HL-60/S4 (cell line): ENCODE results near the gene HNF1A.

Source experiments
- in situ Hi-C: fragments of 300-500 bp; cut with MboI; formaldehyde crosslinking; loops from 2 replicates; pipeline ENCODE4 v1.14.3; 2022; ENCODE audit warnings: low sequenced_read_pairs

The HNF1A gene

DNA sequence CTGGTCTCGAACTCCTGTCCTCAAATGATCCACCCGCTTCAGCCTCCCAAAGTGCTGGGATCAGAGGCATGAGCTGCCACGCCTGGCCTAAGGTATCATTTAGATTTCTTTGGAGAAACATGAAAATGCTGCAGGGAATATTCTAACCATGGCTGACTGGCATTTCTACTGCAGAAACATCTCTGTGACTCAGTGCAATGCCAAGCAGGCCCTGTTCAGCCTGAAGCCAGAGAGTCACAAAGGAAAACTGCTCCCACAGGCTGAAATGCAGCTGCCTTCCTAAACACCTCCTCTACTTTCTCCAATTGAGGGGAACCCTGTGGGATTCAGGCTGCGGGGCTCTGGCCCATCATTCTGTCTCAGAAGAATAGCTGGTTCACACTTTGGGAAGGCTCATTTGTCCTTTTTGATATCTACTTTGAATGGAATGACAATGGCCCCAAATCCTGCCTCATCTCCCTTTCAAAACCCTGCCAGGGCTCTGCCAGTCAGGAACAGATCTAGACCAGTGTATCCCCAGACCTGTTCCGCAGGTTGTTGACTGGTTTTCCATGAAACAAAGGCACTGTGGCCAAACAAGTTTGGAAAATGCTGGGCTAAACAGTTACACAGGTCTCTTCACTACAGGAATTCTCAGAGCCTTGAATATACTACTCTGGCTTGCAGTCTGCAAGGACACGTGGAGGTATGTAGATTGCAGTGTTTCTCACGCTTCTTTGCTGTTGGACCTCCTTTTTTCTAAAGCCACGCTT lies 30.2 kb downstream of the HNF1A start:
- in situ Hi-C loops, result no loop called here

DNA sequence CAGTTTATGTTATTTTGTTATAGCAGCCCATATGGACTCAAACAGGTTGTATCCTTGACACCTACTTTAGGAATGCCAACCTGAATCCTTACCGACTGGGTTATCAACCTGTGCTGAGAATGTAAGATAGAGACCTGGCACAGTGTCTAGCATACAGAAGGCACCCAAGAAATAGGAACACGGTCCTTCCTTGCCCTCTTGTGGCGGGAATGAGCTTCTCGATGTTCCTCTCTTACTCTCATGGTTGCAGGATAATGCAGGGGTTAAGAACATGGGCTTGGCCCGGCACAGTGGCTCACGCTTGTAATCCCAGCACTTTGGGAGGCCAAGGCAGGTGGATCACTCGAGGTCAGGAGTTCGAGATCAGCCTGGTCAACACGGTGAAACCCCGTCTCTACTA lies 31.4 kb downstream of the HNF1A start:
- in situ Hi-C loops, result no loop called here

GRCh38 chr12:121010860-121011259 lies 32.5 kb downstream of the HNF1A start:
- in situ Hi-C loops, result no loop called here

- in situ Hi-C loops, result no loop called here
Observed at GRCh38 chr12:121011820-121012219, 33.5 kb downstream of the HNF1A start.

DNA sequence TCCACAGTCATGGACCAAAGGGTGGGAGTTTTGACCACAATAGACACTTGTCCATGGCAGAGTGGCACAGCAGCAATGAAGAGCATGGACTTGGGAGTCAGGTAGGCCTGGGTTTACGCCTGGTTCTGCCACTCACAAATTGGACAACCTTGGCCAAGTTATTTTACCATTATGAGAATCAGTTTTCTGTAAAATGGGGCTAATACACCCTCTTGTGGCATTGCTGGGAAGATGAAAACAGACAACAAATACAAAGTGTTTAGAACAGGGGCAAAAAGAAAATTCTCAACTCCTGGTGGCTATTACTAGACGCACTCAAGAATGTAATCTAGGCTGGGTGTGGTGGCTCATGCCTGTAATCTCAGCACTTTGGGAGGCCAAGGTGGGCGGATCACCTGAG lies 35.4 kb downstream of the HNF1A start:
- in situ Hi-C loops, result no loop called here

GRCh38 chr12:121015825-121016766 lies 37.8 kb downstream of the HNF1A start, which contains the start of gene C12orf43:
TSS of gene C12orf43 (minus strand) at chr12:121016487. CDS start at chr12:121016474, 13 bp downstream.
- in situ Hi-C loops, result no loop called here

GRCh38 chr12:121017966-121018491 lies 39.7 kb downstream of the HNF1A start:
- in situ Hi-C loops, result no loop called here

- in situ Hi-C loops, result no loop called here
Observed at GRCh38 chr12:121018860-121019617, 40.7 kb downstream of the HNF1A start.

- in situ Hi-C loops, result no loop called here
Observed at GRCh38 chr12:121021754-121022153, 43.4 kb downstream of the HNF1A start.

GRCh38 chr12:121022713-121023112 lies 44.4 kb downstream of the HNF1A start:
- in situ Hi-C loops, result no loop called here

DNA sequence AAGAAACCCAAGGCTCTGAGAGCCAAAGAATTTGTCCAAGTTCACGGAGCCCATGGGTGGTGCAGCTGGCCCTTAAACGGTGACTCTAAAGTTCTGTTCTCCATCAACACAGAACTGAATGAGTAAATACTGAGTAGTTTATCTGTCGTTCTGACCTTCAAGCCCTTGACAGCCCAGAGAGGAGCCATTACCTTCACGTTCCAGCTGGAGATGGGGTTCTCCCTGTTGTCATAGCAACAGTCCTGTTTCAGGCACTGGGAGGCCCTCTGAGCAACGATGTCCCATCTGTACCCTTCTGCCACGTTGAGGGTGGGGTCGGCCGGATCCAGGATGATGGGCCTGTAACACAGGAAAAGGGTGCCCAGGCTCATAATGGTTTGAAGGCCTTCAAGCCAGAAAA lies 45.5 kb downstream of the HNF1A start:
- in situ Hi-C loops, result no loop called here

DNA sequence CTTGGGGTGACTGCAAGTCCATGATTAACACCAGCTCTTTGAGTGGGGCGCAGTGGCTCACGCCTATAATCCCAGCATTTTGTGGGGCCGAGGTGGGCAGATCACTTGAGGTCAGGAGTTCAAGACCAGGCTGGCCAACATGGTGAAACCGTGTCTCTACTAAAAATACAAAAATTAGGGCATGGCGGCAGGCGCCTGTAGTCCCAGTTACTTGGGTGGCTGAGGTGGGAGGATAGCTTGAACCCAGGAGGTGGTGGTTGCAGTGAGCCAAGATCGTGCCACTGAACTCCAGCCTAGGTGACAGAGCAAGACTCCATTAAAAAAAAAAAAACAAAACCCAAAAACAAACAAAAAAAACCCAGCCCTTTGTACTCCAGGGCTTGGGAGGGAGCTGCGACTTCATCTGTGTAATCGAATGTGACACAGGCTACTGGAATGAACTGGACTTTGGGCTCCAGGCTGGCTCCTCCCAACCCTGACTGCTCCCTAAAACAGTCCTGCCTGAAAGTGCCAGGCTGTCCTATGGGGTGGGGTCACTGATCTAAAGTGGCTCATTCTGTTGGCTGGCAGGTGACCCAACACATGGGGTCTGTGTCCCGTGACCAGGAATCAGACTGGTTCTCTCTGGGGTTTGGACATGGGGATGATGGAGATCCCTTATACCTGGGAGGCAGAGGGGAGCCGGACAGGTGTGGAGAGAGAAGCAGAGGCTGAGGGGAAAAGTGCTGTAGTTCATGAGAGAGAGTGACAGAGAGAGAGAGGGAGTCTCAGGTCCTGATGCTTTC lies 47.3 kb downstream of the HNF1A start:
- in situ Hi-C loops, result no loop called here

DNA sequence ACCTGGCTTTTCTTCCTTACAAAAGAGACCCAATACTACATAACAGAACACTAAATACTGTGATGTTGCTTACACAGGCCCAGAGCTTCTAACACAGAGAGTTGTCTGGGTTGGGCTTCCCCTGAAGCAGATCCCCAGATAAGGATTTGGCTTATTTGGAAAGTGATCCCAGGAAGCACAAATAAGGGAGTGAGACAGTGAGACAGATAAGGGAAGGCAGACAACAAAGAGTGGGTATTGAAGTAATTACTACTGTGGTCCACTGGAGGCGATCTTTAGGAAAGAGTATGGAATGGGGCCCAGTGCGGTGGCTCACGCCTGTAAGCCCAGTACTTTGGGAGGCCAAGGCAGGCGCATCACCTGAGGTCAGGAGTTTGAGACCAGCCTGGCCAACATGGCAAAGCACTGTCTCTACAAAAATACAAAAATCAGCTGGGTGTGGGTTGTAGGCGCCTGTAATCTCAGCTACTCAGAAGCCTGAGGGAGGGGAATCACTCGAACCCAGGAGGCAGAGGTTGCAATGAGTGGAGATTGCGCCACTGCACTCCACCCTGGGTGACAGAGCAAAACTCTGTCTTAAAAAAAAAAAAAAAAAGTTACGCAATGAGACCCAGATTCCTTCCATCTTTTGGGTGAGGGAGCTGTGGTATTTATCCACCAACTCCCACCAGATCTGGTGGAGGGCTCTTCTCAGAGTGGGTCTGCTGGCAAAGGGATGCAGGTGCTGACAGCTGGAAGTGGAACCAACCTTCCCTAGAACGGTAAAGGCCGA lies 48.1 kb downstream of the HNF1A start:
- in situ Hi-C loops, result no loop called here

DNA sequence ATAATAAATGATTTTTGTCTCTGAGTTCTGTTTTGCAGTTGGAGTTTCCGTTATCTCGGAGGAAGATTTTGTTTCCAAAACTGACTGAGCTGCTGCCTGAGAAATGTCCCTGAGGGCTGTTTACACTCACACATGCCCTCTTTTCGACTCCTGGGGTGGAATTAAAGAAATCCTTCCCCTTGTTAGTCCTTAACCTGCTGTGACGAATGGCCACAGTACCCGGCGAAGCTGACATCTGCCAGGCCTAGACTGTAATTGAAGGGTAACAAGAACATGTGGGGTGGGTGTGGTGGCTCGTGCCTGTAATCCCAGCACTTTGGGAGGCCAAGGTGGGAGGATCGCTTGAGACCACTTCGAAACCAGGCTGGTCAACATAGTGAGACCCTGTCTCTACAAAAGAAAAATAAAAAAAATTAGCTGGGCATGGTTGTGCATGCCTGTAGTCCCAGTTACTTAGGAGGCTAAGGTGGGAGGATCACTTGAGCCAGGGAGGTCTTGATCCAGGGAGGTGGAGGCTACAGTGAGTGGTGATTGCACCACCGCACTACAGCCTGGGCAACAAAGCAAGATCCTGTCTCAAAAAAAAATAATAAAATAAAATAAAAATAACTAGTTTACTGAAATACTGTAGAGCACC lies 52.4 kb downstream of the HNF1A start:
- in situ Hi-C loops, result no loop called here

DNA sequence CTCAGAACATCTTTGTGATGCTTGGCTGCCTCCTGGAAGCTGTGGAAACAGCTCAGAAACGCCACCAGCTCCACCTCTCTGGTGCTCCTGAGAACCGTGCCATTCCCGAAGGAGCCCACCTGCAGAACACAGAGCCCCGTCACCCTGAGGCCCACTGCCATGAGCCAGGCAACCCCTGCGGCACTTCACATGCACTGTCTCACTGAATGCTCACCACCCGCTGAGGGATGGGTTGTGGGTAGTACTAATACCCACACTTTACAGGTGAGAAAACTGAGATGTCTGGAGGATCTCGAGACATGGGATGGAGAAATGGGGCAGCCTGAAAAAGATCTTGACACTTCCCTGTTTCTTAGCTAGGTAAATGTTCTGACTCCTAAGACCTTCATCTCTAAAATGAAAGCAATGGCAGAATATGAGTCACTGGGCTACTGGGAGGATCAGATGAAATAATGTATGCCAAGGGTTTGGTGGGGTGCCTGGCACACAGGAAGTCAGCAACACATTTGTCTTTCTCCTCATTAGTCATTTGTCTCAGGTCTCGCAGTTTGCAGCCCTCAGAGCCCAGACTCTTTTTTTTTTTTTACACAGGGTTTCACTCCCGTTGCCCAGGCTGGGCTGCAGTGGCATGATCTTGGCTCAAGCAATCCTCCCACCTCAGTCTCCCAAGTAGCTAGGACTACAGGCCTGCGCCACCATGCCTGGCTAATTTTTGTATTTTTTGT lies 55.4 kb downstream of the HNF1A start:
- in situ Hi-C loops, result no loop called here

- in situ Hi-C loops, result no loop called here
Observed at GRCh38 chr12:121034616-121035305, 56.4 kb downstream of the HNF1A start.

GRCh38 chr12:121036810-121037326 lies 58.5 kb downstream of the HNF1A start:
- in situ Hi-C loops, result no loop called here
